Parathyroid adenoma (tissue), 2 donors: ENCODE measurements around the gene TMED7.

Experiments
- H2AFZ ChIP-seq: fragments of 300-600 bp; sonication (generic); one replicate; pipeline ENCODE4 v1.7.0; 2017; ENCODE audit warnings: antibody characterized with exemption, mild to moderate bottlenecking
- H3K27ac ChIP-seq: fragments of 300-600 bp; sonication (generic); one replicate; pipeline ENCODE4 v1.7.0; 2017
- H3K27me3 ChIP-seq: fragments of 300-600 bp; sonication (generic); one replicate; pipeline ENCODE4 v1.7.0; 2017; ENCODE audit warnings: low read length; ENCODE audit not compliant: control insufficient read depth, insufficient read depth
- H3K36me3 ChIP-seq: fragments of 300-600 bp; sonication (generic); one replicate; pipeline ENCODE4 v1.7.0; 2017; ENCODE audit warnings: low read length; ENCODE audit not compliant: control insufficient read depth, insufficient read depth
- H3K4me1 ChIP-seq: fragments of 300-600 bp; sonication (generic); one replicate; pipeline ENCODE4 v1.7.0; 2017; ENCODE audit warnings: control low read depth
- H3K4me2 ChIP-seq: fragments of 300-600 bp; sonication (generic); one replicate; pipeline ENCODE4 v1.7.0; 2017; ENCODE audit warnings: low read length
- H3K4me3 ChIP-seq: fragments of 300-600 bp; sonication (generic); one replicate; pipeline ENCODE4 v1.7.0; 2017; ENCODE audit warnings: low read depth, low read length
- H3K79me2 ChIP-seq: fragments of 300-600 bp; sonication (generic); one replicate; pipeline ENCODE4 v1.7.0; 2017; ENCODE audit warnings: control low read depth
- H3K9ac ChIP-seq: fragments of 300-600 bp; sonication (generic); one replicate; pipeline ENCODE4 v1.7.0; 2017; ENCODE audit warnings: mild to moderate bottlenecking
- H3K9me3 ChIP-seq: fragments of 300-600 bp; sonication (generic); one replicate; pipeline ENCODE4 v1.7.0; 2017; ENCODE audit warnings: low read length; ENCODE audit not compliant: control insufficient read depth
- CTCF ChIP-seq: fragments of 300-600 bp; sonication (generic); IDR thresholded peaks from one replicate; pipeline ENCODE4 v1.7.0; 2017; ENCODE audit warnings: antibody characterized with exemption, mild to moderate bottlenecking
- donor health status: primary hyperparathyroidism.

Gene TMED7

DNA sequence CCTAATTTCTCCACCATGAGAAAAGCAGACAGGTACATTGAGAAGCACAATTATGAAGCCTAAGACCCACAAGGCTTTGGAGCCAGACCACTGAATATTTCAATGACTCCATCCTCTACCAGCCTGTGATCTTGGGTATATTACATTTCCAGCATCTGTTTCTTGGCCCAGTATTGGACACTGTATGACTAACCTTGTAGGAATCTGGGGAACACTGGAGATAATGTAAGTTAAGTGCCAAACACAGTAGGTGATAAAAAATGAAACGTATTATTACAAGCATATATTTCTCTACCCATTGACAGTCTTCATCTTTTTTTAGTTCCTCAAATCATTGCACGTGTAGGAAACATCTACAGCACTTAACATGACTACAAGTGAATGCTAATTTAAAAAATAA lies 52.7 kb downstream of the TMED7 start:
- H3K9ac ChIP-seq, result no peak overlapping the region
- no peak for TF ChIP-seq CTCF
- H3K4me1 ChIP-seq, result no peaks in the 10 kb centered on the region
- H3K27ac ChIP-seq, result no peak overlapping the region
- no peaks in the 10 kb centered on the region for H3K36me3 ChIP-seq
- no peak overlapping the region for H2AFZ ChIP-seq
- no peaks in the 10 kb centered on the region for H3K79me2 ChIP-seq
- H3K4me2 ChIP-seq, result no peak overlapping the region
- H3K27me3 ChIP-seq, result no peaks in the 10 kb centered on the region
- H3K4me3 ChIP-seq, result no peak overlapping the region
- H3K9me3 ChIP-seq, result no peaks in the 10 kb centered on the region

DNA sequence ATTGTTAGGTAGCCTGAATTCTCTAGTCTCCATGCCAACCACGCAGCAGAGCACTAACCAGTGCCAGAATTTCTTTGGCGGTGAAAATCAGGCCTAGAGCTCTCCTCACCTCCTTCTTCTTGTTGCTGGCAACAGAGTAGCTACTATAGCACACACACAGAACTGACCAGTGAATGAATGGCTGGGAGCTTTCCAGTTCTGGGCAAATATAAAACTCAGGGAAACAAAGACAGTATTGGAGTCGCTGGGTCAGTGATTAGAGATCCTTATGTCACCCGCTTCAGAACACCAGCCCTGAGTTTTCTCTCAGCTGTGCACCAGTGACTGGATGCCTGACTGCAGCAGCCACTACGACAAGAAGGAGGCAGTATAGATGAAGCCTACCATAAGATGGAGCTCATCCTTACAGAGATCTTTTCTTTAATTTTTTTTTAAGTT lies 54.4 kb downstream of the TMED7 start:
- Histone ChIP-seq H3K79me2 (no peaks in the 10 kb centered on the region), H3K9ac (no peak overlapping the region), H3K27ac (no peak overlapping the region), H3K4me3 (no peak overlapping the region), H3K9me3 (no peaks in the 10 kb centered on the region), H3K36me3 (no peaks in the 10 kb centered on the region), H3K4me1 (no peaks in the 10 kb centered on the region), H2AFZ (no peak overlapping the region), H3K4me2 (no peak overlapping the region), H3K27me3 (no peaks in the 10 kb centered on the region)
- TF ChIP-seq CTCF, result no peak

GRCh38 chr5:115568668-115569067 lies 57.2 kb downstream of the TMED7 start:
- no peak overlapping the region for H3K4me2 ChIP-seq

GRCh38 chr5:115565233-115565632 lies 60.6 kb downstream of the TMED7 start:
- Histone ChIP-seq H3K4me2 (no peak overlapping the region), H3K9ac (no peak overlapping the region), H3K4me1 (no peaks in the 10 kb centered on the region), H3K79me2 (no peaks in the 10 kb centered on the region), H3K4me3 (no peak overlapping the region), H3K27me3 (no peaks in the 10 kb centered on the region), H3K27ac (no peak overlapping the region), H3K9me3 (no peaks in the 10 kb centered on the region), H2AFZ (no peak overlapping the region), H3K36me3 (no peaks in the 10 kb centered on the region)
- no peak for TF ChIP-seq CTCF

More at GRCh38 chr5:115568668-115569067, 57.2 kb downstream of the TMED7 start:
- Histone ChIP-seq H3K27ac (no peak overlapping the region), H3K4me3 (no peak overlapping the region), H3K9me3 (no peaks in the 10 kb centered on the region), H3K4me1 (no peaks in the 10 kb centered on the region), H2AFZ (no peak overlapping the region), H3K36me3 (no peaks in the 10 kb centered on the region), H3K79me2 (no peaks in the 10 kb centered on the region), H3K27me3 (no peaks in the 10 kb centered on the region), H3K9ac (no peak overlapping the region)
- no peak for TF ChIP-seq CTCF
